ENCODE measurements around the gene MRPL10.

Gene MRPL10

DNA sequence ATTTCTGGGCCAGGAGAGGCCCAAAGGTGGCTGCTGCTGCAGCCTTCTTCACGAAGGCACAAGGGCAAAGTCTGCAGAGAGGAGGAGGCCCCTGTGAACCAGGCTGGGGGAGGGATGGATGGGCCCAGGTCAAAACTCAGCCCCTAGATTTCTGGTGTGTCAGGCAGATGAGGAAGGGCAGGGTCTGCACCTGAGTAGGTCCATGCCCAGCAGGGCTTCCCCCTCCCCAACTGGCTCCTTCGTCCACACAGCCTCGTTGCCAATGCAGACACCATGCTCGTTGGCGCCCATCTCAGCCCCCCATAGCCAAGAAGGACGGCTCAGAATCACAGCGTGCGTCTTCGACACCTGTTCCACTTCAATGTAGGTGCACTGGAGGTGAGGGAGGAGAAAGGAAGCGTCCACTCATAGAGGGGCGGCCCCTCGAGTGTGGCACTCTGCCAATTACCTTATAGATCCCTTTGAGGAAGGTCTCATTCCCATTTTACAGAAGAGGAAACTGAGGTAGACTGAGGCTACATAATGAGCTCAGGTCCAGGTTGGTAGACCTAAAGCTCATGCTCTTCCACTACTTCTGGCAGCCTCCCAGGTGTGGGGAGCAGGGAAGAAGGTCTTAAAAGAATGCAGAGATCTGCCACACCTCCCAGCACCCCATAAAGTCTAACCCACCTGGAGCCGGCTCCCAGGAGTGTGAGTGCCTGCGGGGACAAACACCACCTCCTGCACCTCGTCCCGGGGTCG, 8.8 kb upstream of the MRPL10 start:
- DNase-seq (ENCODE audit: low spot score) = no peak

DNA sequence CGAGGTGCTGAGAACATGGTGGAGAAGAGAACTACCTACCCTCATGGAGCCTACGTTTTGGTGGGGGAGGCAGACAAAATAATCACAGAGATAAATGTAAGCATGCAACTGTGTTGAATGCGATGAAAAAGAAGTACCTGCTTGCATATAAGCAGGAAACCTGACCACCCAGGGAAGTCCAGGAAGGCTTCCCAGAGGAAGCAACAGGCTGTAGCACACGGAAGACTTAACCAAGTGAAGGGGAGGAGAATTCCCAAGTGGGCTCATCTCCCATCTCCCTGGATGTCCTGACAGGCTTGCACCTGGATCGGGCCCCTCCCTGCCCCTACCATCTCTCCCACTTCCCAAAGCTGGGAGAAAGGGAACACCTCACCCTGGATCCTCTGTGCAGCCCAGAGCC, 7.7 kb upstream of the MRPL10 start:
- no peak for DNase-seq (ENCODE audit: low spot score)

DNA sequence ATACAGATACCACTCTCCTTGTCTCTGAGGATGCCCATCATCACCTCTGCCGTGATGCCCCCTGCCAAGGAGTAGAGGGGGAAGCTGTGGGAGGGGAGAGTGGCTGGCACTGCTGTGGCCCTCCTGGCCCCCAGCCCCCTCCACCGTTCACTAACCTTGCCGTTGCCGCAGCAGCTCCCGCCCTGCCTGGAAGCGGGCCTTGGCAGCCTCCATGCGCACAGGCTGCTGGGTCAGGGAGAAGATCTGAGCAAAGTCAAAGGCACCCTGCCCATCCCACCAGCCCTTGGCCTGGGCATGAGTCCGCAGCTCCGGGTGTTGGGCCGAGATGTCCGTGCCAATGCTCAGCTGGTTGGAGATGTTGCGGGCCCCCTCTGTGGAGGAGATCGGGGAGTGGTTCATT, 7.3 kb upstream of the MRPL10 start:
- DNase-seq (ENCODE audit: low spot score) = no peak

DNA sequence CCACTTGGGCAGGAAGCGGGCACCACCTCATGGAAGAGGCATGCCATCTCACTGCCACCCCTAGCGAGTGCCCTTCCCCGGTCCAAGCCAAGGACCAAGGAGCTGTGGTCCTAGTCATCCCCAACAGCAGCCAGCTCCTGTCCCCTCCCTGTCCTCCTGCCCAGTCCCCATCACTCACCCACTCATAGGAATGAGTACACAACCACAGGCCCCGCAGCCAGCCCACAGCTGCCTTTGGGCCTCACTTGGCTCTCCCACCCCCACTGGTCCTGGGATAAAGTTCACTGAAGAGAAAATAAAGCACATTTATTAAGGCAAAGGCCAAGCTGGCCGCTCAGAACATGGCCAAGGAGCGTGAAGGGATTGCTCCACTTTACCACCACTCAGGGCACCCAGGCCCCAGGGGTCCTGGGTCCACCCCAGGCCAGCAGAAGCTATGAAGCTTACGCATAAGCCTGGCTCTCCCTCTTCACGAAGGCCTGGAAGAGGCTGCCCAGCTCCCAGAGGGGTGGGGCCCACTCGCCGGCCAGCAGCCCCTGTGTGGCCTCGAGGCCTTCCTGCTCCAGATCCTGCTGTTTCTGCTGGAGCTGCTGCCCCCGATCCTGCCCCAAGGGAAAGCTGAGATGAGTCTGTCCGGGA, 6.2 kb upstream of the MRPL10 start:
- no peak for DNase-seq (ENCODE audit: low spot score)

DNA sequence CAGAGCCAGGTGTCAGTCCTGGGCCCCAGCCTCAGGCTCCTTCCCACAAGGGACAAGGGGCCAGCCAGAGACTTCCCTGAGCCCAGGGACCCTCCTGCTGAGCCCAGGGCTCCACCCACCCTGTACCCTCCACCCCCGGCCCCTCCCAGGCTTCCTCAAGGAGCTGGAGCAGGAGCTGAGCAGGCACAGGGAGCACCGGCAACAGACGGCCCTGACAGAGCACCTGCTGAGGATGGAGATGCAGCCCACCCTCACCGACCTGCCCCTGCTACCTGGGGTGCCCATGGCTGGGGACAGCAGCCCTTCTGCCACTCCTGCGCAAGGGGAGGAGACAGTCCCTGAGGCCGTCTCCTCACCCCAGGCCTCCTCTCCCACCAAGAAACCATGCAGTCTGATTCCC, 5.3 kb upstream of the MRPL10 start:
- DNase-seq (ENCODE audit: low spot score) = no peak

DNA sequence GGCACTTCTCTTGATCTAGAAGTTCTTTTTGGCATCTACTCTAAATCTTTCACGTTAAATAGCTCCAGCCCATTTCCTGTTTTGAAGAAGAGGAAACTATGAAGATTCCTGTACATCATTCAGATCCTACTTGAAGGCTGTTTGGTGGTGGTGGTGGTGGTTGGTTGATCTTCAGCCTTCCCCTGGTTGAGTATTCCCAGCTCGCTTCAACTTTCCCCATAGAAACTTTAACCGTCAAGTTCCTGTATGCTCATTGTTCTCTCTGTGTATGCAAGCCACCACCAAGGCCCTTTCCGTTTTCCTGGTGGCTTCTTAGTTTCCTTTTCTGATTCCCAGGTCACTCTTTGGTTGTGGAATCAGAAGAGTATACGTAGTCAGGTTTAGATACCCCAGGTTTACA, 3.4 kb upstream of the MRPL10 start:
- no peak for DNase-seq (ENCODE audit: low spot score)

DNA sequence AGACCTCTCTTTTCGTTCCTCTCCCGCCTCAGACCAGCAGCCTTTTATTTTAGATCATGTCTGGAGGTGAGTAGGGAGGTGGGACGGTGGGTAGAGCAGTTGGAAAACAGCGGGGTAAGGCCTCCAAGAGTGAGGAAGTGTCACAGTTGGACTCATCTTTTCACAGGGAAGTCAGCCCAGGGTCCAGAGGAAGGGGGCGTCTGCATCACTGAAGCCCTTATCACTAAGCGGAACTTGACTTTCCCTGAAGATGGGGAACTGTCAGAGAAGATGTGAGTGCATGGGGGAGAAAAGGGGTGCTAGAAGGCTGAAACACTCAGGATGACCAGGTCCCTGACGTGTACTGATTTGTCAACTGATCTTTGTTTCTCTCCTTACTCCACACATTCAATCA, 590 bp upstream of the MRPL10 start:
- no peak for DNase-seq (ENCODE audit: low spot score)

DNA sequence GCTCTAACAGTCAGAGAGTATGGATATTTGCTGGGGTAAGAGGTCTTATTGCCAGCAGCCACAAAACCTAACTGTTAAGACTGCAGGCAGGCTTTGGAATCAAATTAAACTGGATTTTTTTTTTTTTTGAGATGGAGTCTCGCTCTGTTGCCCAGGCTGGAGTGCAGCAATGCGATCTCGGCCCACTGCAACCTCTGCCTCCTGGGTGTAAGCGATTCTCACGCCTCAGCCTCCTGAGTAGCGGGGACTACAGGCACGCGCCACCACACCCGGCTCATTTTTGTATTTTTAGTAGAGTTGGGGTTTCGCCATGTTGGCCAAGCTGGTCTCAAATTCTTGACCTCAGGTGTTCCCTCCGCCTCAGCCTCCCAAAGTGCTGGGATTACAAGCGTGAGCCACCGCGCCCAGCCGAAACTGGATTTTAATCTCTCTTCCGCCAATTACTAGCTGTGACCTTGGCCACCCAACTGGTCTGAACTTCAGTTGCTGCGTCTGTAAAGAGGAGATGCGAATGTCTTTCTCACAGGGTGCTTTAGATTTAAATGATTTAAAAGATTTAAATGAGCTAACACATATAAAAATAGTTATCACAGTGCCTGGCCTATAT, 842 bp downstream of the MRPL10 start:
- DNase-seq (ENCODE audit: low spot score) = no peak

DNA sequence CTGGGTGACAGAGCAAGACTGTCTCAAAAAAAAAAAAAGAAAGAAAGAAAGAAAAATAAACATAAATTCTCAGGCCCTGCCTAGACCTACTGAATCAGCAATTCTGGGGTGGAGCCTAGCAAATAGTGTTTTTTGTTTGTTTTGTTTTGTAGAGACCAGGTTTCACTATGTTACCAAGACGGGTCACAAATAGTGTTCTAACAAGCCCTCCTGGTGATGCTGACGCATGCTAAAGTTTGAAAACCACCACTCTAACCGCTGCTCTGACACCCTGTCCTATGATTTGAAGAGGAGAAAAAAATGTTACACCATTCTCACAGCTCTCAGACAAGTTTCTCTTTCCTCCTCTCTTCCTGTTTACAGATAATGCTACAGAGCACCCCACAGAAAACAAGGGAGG, 1.5 kb downstream of the MRPL10 start:
- no peak for DNase-seq (ENCODE audit: low spot score)

DNA sequence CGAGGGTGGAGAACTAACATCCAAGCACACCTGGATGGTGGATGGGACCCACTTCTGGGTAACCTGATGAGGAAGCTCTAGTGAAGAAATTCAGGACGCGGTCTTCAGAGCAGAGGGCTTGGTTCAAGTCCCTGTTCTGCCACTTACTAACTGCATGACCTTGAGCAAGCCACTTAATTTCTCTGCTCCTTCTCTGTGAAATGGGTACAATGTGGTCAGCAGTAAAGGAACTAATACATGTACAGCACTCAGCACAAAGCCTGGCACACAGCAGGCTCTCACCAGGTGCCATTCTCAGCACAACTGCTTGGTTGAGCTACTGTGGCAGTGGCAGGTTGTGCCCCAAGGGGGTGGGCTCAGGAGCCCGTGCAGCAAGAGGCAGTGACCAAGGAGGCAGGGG, 7.8 kb downstream of the MRPL10 start:
- no peak for DNase-seq (ENCODE audit: low spot score)

DNA sequence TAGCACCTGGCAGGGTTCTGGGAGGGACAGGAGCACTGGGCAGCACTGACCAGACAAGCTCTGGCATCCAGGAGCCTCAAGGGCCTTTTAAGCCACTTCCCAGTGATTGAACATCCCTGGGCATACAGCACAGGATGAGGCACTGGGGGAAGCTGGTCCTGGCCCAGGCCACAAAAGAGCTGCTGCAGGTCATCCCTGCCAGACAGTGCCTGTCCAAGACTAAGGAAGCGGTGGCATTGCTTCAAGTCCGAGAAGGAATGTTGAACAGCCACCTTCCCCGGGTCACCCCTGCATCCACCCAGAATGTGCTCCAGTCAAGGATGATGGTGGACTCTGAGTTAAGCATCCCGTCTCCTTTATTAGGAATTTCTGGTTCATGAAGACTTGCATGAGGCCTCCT, 8.6 kb downstream of the MRPL10 start:
- DNase-seq (ENCODE audit: low spot score) = no peak

DNA sequence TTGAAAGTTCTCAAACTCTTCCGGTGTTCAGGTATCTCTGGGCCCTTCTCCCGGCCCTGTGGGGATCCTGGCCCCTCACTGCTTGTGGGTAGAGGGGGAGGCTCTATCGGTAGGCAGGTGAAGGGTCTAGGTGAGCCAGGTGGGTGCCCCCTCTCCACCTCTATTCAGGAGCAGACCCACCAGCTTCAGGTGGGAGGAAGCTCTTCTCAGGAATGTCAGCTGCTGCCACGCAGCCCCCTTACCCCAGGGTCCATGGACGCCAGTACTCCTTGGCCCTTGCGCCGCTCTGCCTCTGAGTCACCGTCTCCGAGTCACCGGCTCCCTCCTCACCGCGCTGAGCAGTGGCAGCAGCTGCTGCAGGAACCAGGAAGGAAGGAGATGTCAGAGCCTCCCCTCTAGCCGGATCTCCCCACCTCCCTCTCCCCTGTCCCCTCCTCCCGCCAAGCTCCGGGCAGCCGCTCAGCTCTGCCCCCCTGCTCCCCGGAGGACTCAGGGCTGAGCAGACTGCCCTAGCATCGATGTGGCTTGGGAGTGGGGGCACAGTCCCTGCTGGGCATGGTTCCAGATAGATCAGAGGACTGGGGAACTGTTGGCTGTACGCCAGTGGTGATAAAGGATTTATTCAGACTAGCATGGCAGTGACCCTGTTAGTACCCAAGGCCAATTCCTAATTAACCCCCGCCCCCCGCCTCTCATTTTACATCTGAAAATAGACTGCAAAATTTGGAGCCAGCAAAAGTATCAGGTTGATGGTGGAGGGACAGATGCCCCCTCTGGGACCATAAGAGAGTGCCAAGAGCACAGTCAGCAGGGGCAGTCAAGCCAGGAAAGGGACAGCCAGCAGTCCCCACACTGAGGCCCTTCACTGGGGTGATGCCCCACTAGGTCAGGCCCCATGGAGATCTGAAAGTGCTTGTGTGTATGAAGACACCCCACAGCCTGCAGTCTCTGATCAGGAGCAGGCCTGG, 9.6 kb downstream of the MRPL10 start, which contains the start of gene OSBPL7:
OSBPL7 (minus strand) TSS at position 371 of the 968 bp plus-strand sequence. CDS start 1,516 bp downstream, outside the sequence.
- DNase-seq (ENCODE audit: low spot score) = peak; percentile 85

DNA sequence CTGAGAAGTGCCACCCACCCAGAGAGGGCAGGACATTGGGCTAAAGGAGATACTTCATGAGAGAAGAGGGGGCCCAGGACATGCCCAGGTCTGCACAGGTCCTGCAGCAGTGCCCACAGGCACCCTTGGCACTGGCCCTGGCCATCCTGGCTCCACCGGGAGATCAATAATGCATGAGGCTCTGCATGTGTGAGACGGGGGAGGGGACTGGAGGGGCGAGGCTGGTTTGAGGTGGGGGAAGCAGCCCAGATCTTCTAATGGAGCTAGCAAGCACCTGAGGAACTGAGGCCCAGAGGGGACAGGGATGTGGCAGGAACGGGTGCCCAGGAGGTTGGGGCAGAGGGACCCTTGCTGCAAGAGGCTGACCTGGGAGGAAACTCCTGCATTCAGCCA, 10.3 kb downstream of the MRPL10 start:
- DNase-seq (ENCODE audit: low spot score) = no peak

DNA sequence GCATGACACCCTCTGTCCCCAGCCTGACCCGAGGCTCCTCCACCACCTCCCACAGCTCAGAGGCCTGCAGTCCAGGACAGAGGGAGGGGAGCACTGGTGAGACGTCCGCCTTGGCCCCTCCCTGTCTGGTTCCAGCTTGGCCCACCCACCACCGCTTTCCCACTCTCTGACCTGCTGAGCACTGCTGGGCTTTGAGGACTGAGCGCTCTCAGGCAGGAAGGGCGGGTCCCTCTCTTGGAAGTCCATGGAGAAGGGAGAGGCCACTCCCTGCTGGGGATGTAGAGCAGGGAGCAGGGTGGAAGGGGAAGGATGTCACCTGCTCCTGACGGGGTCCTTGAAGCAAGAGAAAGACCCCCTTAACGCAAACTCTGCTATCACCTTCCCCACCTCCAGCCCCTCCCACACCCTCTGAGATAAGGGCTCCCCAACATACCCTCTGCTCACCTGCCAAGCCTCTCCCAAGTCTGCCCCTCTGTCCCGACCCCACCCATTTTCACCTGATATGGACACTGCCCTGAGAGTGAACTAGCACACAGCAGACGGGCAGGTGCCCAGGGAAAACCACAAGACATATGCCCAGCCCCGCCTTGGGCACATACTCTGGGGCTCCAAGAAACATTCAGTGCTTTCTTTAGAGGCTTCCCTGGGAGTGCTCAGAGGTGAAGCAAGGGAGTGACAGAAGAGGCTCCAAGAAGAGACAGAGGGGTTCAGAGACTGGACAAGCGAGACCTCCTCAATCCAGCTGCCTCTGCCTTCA, 11.1 kb downstream of the MRPL10 start:
- DNase-seq (ENCODE audit: low spot score) = no peak

DNA sequence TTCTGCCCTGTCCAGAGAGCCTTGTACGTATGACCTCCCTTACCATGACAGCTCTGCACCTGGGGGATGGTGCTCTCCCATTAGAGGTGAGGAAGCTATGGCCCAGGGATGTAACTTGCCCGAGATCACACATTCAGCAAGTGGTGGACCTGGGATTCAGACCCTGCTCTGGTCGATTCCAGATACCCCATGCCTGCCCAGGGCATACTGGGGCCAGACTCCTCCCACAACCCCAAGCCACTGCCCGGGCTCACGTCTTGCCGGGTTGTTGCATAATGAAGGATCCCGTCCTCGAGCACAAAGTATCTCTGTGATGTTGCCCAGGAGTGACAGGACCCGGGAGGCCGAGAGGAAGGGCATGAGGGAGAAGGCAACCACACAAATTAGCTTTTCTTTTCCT, 11.9 kb downstream of the MRPL10 start:
- no peak for DNase-seq (ENCODE audit: low spot score)

DNA sequence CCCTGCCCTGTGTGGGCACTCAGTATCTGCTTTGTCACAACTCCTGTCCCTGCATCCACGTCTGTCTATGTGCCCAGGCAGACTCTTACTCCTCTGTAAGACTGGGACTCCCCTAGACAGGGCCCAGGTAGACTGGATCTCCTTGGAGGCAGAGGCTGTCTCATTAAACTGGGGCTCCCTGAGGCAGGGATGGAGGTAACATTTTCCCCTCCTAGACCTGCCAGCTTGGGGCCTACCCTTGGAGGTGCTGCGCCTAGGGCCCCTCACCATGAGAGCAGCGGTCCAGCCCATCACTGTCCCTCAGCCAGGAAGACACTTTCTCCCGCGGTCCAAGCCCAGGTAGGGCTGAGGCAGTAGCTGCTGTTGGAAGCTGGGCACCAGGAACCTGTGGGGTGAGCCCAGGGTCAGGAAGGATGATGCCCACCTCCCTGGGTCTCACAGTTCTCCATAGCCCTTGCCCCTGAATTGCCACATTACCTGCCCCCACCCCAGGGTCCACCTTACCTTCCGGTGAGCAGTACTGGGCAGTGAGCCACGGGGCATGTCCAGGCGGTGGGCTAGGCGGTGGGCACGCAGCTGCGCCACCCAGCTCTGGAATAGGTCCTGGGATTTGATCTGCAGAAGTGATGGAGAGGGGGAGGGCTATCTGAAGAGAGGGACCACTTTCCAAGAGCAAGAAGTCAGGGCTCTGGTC, 13.2 kb downstream of the MRPL10 start:
- DNase-seq (ENCODE audit: low spot score) = no peak

DNA sequence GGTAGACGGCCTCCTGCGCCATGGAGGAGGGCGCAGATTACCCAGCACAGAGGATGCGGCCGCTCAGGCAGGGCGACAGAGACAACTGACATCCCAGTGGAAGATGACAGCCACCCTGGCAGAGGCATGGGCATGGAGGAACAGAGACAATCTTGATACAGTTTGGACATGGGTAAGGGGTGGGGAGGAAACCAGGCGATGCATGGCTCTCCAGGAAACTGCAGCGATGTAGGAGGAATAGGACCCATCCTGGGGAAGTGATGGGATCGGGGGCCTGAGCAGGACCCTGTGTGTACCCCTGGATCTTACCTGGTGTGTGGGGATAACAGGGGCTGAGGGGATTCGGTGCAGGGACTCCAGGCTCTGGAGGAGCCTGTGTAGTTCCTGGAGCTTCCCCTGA, 14.4 kb downstream of the MRPL10 start:
- DNase-seq (ENCODE audit: low spot score) = no peak

DNA sequence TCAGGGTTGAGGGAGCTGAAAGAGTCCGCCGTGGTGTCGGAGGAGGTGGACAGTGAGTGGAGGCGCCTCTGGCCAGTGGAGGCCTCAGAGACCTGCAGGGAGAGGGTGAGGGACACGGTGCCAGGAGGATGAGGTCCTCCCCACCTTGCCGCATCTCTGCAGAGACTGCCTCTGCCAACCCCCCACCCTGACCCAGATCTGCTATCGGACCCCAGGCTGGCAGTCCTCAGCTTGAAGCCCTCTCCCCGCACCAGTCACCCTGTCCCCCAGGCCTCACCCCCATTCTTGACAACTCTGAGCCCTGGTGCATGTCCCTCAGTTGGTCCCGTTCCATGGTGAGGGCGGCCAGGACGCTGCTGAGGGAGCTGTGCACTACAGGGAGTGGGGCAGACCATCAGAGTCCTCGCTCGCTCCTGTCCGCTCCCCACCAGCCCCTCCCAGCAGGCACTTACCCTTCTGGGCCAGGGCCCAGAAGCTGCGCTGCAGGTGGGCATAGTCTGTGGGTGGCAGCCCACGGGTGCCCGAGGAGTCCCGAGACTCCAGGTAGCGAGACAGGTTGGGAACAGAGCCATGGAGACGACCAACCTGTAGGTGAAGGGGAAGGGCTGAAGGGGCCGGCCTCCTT, 15.1 kb downstream of the MRPL10 start:
- no peak for DNase-seq (ENCODE audit: low spot score)

DNA sequence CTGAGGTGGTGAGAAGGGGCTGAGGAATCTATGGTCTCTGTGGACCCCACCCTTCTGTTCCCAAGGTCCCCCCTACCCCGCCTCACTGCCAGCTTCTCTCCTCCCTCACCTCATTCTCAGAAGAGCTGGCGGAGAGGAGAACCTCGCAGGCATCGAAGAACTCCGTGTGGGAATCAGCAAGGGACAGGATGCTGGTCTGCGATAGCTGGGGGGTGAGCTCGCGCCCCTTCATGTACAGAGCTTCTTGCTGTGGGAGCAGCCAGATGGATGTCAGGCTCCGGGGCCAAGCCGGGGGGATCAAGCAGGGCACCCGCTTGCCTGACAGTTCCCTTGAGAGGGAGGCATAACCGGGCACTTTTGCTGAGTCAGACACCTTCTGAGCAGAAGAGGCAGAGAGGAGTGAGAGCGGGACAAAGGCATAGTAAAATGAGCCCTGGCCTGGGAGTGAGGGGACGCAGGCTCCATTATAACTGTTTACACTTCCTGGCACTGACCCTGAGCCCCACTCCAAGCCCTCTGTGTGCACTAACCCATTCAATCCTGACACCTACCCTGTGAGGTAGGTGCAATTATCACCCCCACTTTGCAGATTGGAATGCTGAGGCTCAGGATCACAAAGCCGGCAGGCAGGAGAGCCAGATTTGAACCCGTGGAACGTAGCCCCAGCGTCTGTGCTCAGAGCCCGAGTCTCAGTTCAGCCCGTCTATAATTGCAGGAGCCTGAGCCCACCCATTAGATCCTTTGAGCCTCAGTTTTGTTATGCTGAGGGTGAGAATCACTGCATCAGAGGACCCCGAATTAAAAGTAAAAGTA, 16.0 kb downstream of the MRPL10 start:
- DNase-seq (ENCODE audit: low spot score) = no peak

Measured in AG08396 (cell line).